EL (cell line): ENCODE results near the gene SPOP.
A peak's percentile ranks its signal among the peaks of the same experiment; 100 is the strongest.

Experiments used
- DNase-seq: peaks from one replicate; pipeline ENCODE4 v3.0.0-alpha.2; 2016

The SPOP gene

DNA sequence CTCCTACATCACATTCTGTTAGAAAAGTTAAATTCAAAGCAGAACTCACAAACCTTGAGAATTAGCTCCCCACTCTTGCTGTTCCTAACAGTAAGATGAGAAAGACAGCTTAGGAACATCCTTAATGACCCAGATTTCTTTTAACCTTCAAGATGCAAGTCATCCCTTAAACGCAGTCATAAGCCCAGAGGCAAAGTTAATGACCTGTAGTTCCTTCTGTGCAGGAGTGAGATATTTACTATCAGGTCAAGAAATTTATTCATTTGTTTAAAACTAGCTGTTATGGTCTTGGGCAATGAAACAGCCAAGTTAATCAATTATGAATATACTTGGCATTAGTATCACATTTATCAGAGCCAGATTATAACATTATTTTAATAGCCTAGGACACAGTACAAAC, 65.2 kb downstream of the SPOP start:
- DNase-seq = no peak

DNA sequence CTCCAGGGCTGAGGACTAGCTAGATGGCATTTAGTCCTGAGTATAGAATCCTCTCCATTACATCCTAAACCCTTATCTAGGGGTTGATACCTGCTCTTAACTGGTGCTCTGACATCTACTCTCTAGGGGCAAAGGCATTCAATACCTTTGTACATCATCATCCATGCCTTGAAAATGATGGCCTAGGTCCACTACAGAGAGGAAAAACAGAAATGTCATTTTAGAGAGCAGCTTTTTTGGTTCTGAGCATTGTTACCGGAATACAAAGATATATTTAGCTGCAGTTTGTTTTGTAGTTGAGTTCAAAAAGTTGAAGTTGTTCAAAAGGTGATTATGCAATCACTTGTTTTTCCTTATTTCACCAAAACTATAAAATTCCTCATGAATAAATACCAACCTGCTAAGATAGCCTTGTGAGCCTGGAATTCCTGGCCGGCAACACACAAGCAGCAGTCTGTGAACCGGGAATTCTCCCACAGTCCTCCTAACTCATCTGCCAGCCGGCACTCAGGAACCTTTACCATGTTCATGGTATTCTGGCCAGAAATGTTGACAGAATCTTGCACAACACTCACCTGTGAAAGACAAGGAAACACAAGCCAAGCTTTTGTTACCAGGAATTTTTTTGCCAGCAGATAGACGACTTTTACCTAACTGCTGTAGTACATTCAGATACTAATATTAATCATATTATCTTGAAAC, 66.9 kb downstream of the SPOP start:
- DNase-seq = no peak

DNA sequence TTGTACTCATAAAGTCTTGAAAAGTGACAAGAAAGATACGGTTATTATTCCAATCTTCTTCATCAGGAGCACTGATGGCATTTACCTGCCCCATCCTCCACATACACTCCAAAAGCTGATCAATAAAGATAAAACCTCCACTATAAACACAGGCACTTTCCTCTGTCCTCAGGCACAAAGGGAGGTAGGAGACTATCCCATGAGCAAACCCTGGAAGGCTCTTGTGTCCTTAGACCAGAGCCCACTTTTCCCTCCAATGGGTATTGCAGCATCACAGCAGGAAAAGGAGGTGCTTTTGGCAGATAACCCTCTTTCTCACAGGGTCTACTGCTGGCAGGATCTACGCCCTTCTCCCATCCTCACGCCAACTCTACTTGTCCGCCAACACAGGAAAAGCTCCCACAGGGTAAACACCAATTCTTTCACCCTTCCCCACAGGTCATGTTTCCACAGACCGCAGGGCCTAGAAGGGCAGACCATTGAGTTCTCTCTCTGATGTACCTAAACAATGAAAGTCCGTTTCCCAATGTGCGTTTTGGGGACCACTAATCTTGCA, 73.5 kb downstream of the SPOP start:
- no peak for DNase-seq

DNA sequence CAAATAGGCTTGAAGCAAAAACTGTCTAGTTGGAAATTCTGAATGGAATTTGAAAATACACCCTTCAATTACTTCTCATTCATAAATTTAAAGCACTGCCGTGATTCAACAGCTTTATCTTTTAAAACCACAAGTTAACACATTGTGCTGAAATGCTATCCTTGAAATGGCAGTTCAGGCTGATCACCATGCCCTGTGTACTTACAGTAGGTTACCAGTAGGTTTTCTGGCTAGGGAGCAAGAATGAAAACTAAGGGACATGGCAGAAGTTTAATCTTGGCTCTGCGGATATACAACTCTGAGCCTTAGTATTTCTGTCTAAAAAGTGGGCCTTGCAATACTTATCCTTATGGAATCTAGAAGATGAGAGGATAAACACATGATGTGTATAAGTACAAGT, 74.2 kb downstream of the SPOP start:
- no peak for DNase-seq

DNA sequence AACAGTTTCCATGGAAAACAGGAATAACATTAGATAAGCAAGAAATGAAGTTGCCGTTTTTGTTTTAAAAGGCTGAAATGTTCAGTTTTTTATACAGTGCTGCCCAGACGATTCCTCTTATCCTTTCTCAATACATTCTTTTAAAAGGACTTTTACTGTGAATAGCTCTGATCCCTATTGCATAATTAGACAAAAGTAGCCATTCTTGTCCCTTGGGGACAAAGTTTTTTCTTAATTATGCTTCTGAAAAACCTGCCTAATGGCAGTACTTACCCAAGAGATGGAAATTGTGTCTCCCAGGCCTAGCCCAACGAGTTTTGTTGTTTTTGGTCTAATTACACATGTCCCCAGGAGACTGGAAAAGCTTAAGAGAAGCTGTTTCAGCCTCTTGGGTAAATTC, 74.7 kb downstream of the SPOP start:
- DNase-seq = no peak

DNA sequence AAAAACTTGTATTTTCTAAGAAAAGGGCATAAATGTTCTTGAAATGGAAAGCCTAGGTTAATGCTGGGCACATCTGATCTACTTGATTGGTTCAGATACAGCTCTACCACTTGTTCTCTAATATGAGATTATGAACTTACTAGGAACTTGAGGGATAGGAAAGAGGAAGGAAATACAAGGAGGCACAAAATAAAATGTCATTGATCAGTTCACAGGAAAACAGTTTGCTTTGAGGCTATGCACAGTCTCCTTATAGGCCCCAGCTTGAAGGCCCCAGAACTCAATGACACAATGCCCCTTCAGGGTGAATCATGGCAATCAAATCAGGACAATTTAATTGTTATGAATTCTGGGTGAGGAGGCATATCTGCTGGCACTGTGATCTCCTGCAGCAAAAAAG, 75.1 kb downstream of the SPOP start:
- no peak for DNase-seq

DNA sequence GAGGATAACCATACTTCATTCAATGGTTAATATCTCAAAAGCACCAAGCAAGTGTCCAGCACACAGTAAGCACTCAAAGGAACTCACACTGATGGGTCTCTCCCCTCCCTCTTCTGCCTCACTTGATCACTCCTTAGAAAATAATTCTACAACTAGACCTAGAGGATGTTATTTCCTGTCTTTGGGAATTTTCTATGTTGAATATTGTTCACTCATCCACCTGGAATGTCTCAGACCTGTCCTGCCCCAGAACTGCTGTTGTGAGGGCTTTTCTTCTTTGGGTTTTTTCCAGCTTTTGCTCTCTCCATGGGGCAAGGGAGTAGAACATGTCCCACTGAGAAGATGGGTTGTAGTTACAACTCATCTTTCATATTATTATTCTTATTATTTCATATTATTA, 76.9 kb downstream of the SPOP start:
- no peak for DNase-seq

DNA sequence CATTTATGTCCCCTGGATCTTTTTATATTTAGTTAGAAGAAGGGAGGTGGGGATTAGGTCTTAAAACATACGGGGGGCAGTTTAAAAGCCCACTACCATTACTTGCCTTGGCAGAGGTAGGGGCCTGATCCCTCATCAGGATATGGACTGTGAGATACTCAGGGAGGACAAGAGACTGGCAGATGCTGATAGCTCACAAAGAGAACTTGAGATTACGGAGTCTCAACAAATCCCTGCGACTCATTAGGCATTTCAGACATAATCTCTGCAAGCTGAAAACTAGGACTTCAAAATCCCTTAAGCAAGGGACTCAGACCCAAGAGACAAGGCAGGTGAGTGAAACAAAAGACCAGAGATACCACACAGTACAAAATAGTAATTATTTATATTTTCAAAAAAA, 79.0 kb downstream of the SPOP start:
- no peak for DNase-seq

DNA sequence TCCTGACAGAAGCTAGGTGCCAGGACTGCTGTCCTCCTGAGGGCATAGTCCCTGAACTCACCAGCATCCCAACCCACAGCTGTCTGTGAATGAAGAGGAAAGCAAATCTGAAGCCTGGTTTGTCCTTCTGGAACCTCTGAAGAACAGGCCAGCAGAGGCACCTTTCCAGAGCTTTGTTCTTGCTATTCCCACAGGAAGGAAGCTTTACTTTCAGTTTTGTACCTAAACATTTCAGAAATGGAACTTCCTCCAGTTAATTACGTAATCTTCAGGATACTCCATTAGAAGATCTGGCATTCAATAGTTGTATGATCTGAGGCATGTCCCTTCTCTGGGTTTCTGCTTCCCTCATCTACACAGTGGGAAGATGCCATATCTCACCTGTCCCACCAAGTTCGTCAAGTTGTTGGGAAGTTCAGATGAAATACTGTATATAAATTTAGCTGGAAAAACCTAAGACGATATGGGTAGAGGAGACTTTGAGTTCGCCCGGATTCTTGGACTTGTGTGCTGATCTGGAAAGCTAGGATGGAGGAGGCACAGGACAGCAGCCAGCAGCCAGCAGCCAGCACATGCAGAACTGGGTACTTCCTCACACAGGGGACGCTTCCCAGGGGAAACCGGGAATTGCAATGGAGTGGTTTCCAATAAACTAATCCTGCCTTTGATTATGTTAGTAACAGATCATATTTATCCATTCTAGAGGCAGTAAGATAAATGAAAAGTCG, 79.8 kb downstream of the SPOP start:
- no peak for DNase-seq

DNA sequence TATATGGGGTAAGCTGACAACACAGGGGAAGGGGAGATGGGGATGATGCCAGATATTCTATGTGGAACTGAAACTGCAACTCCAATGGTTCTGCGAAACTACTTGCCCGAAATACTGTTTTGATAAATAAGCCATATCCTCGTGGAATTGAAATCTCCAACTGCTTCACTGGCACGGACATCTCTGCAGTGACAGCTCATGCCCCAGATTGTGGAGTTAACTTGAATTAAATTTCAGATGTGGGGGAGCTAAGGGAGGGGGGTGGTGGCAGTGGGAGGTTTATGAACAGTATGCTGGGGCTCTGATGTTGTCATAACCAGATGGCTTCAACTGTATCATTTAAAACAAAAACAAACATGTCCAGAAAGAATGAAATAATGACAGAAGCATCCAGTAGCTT, 80.5 kb downstream of the SPOP start:
- DNase-seq = no peak

DNA sequence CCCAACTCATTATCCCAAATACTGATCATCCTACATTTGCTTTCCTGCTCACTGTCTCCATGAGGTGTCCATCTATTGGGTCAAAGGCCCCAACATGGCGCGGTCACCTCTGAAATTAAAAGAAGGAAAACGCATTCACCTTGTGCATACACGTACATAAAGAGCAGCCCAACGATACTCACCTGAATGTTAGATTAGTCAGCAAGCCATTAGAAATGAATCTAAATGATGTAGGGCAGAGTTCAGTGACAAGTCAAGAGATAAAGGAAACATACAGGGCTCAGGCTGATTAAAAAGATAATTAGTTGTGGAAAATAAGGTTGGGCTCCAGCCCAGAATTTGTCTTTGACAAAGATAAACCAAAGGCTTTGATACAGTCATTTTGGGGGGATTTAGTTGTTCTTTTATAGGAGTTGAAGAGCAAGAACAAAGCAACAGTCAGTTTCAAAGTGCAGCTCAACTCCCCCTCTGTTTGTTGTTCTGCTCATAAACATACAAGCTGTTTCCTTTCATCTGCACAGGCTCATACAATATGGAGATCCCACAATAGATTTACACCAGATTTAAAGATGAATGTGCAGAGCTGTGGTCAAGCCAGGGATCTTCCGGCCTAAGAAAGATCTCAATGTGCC, 81.2 kb downstream of the SPOP start:
- no peak for DNase-seq

DNA sequence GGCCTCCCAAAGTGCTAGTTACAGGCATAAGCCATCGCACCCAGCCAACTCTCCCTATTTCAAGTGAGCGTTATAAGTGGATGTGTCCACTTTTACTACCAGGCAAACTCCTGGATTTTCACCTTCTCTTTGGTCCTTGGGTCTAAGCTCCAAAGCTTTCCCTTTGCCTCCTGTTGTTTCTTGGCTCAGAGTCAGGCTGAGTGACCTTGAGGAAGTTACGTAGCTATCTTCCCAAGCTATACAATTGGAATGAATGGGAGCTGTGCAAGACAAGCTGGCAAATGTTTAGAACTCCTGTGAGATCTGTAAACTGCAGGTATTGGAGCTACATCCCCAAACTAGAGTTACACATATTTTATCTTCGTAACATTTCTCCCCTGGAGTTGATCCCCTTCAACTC, 81.9 kb downstream of the SPOP start:
- DNase-seq = no peak

DNA sequence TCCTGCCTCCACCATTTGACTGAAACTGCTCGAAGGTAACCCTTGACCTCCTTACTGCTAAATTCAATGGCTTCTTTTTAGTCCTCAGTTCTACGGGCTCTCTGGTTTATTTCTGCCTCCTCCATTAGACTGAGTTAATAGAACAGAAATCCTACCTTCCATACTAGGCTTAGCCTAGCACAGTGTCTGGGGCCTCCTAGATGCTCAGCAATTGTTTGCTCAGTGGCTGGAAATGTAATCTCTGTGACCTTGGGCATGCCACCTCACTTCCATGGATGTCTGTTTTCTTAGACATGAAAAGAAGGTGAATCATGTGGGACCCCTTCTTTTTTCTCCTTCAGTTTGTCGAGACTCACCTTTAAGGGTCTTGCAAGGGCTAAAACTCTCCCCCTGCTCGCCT, 82.6 kb downstream of the SPOP start:
- no peak for DNase-seq

DNA sequence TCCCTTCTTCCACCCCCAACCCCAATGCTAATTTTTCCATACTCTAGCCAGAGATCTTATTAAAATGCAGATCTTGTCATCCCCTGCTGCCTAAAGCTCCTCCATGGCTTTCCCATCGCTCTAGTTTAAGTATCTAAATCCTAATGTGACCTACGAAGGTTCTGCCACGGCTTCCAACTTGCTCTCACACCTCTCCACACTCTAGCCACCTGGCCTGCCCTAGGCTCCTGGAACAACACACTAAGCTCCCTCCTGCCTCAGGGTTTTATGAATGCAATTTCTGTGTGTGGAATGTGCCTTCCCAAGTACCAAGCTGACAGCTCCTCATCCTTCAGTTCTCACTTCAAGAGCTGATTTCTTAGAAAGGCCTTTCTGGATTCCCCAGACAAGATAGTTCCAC, 85.6 kb downstream of the SPOP start:
- no peak for DNase-seq

DNA sequence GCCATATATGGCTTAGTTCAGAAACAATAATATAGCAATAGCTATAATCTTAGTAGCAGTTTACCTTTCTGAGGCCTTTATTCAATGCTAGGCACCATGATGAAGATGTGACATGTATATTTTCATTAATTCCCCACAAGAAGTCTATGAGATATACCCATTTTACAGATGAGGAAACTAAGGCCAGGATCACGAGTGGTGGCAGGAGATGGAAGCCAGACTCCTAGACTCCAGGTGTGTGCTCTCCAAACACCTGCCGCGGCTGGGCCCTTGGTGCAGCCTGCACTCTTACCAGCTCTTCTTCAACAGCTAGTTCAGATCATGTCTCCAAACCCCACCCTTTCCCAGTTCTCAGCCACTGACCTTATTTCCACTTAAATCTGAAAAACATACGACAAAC, 87.0 kb downstream of the SPOP start:
- no peak for DNase-seq

DNA sequence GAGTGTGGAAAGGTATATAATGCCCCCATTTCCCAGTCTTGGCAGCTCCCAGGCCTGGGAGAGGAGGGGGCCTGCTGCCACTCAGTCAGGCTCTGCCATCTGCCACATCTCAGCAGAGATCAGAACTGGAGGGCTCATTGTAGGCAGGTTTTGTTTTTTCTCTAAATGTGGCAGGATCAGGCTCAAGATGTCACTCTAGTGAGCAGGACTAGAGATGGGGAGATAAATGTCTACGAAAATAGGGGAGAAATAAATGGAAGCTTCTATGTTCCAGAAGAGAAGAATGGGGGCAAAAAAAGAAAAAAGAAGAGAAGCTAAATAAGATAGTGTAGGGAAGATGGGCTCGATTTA, 88.3 kb downstream of the SPOP start:
- no peak for DNase-seq

DNA sequence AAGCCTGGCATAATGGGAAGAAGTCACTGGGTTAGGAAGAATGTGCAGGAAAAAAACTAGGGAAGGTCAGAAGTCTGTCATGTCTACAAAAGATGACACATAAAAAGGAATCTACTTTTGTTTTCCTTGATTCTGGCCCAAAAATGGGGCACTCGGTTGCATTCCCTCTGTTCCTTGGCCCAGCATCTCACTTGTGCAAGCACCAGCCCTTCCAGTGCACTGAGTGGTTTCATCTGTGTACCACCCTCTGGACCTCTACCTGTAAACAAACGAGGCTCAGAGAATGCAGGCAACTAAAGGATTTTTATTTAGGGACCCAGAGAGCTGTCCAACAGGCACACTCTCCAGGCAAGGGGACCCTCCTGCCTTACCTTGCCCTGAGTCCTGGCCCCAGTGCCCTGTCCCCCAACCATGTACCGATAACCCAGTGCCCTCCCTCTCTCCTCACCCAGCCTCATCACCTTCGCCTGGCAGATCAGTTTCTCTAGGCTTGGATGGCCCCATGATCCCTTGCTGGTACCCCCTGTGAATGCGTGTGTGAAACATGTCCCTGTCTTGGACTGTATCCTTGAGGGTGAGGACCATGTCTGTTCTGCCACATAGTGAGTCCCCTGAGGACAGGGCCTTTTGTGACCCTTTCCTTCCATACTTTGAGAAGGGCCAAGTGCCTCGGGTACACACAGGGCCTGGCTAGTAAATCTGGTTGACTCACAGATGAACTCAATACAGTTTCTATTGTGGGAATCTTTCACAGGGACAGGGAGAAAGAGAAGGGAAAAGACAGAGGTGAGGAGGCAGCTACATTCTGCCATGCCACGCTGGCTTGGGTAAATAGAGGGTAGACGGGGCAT, 88.9 kb downstream of the SPOP start:
- DNase-seq = peak; percentile 75

DNA sequence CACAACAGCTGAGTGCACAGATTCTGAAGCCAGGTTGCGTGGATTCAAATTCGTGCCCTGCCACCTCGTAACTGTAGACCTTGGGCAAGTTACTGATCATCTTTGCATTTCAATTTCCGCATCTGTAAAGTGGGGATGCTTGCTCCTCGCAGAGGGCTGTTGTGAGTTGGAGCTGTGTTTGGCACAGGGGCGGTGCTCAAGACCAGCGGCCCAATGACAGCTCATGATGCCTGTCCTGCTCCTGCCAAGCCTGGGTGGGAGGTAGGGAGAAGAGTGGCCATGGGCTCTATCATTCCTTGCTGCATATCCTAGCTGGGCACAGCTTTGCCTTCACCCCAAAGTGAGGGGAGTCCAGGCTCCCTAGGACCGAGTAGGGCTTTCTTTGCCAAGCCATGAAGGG, 89.6 kb downstream of the SPOP start:
- no peak for DNase-seq

DNA sequence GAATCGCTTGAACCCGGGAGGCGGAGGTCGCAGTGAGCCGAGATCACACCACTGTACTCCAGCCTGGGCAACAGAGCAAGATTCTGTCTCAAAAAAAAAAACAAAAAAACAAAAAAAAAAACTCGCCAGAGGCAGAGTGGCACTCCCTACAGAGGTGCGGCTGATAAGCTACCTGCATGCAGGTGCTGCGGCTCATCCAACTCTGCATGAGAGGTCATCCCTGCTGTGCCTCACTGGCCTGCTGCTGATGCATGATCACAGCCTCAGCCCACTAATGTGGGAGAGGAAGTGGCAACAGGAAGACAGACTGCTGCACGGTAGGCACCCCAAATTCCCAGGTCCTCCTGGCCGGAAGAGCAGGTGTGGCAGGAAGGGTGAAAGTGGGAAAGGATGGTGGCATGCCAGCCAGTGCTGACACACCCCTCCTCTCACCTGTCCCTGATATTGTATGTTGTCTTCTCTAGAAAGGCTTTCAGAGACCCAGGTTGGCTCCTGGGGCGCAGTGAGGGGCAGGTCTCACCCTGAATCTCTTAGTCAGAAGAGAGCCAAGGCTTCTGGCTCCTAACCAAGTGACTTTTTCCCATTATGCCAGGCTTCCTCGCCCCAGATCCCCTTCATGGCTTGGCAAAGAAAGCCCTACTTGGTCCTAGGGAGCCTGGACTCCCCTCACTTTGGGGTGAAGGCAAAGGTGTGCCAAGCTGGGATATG, 90.4 kb downstream of the SPOP start:
- DNase-seq = no peak

DNA sequence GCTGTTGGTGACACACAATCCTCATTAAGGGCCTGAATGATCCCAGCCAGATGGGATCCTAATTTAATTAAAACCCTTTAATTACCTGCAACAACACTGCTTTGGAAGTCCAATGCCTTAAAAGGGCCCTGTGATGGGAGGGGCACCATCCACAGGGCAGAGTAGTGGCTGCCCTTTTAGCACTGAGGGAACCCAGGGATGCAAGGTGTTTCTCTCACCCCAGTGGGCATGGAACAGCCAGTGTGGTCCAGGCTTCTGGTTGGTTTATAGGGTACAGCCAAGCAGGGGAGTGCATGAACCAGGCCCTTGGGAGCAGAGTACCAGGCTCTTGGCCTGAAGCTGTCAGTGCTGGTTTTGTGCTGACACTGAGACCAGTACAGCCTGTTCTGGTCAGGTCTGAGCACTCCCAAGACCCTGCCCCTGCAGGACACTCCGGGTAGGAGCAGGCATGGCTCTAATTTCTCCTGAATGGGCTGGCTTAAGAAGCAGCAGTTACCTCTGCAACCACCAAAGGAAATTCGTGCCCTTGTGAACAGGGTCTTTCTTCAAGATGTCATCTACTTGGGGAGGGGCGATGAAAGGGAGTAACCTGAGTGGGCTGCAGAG, 92.4 kb downstream of the SPOP start:
- DNase-seq = no peak

DNA sequence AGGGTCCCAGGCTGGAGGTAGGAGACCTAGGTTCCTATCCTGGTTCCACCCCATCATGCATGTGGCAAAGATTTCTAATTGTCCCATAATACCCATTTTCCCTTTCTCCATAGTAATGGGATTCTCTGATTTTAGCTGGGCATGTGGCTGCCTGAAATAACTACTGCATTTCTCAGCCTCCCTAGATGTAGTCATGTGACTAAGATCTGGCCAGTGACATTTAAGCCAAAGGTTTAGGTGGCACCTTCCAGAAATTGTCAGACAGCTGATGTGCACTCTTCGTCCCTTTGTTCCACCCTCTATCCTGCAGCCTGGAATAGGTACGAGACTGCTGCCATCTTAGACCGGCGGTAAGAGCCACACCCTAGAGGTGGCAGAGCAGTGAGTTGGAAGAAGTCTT, 94.0 kb downstream of the SPOP start:
- no peak for DNase-seq

DNA sequence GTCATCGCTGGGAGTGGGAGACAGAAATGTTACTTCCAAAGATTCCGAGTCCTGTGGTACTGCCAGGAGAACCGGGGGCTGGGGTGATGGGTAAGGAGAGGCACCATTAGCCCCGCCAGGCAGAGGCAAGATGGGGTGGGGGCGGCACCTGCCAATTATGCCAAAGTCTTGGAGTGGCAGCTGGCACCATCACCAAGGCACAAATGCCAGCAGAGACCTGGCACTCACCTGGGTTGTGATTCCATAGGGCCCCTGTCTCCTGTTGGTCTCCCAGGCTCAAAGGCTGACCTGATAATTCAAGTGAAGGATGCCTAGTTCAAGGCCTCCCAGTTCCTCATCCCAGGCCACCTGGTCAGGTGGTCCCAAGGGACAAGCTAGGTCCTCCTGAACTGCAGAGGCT, 94.7 kb downstream of the SPOP start:
- no peak for DNase-seq
